ENCODE measurements around the gene ELF1. TPM values are rescaled to one million over a fixed set of nuclear protein-coding genes. Genes with fewer than 3 reads are reported as not detected.

The ELF1 gene
- total and polyA plus RNA-seq, 2 of the 4 experiments (the other 2 are of a cell fraction): 25.4 to 27.6 TPM

DNA sequence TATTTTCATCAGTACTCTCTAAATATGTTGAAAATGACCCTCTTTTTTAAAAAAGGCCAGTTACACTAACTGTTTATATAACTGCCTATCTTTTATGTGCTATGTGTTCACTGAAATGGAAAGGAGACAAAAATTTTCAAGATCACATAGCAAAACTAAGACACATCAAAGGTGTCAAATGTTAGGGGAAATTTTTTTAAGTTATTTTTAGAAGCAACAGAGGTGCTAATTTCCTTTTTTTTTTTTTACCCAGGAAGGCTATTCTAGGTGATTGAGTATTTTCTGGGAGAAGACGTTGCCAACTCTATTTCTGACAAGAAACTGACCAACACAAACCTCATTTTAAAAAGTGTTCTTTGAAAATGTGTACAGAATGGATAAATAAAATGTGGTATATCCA, 45.7 kb downstream of the ELF1 start:
- Histone ChIP-seq H3K4ac (ENCODE audit: low read depth, low read length) (no peak overlapping the region), H3K4me1 (ENCODE audit: control insufficient read depth, insufficient read depth, low read length) (peaks cover 3% of the 10 kb centered on the region), H3K9me1 (ENCODE audit: insufficient read depth, low read length) (peaks cover 2% of the 10 kb centered on the region; the same call in 1 of the 2 replicates), H3K18ac (ENCODE audit: low read depth, low read length) (no peak overlapping the region), H2BK5ac (ENCODE audit: low read depth, low read length, poor library complexity, severe bottlenecking) (no peak overlapping the region), H3K56ac (ENCODE audit: extremely low read depth, insufficient read depth, low read length) (no peak overlapping the region), H2BK120ac (ENCODE audit: low read depth, low read length) (no peak overlapping the region), H2AK9ac (replicated peaks; ENCODE audit: low read depth, low read length, poor library complexity) (no peak overlapping the region), H2AK5ac (ENCODE audit: low read depth, low read length) (no peak overlapping the region), H3K36me3 (ENCODE audit: control insufficient read depth, insufficient read depth, low read length) (no peaks in the 10 kb centered on the region), H3K79me1 (ENCODE audit: low read depth in 1 of 2, low read length in 2 of 2) (peaks cover 19 to 49% of the 10 kb centered on the region in 2 experiments), H4K5ac (ENCODE audit: low read depth, low read length) (no peak overlapping the region), H4K8ac (ENCODE audit: low read depth in 2 of 2, low read length in 2 of 2) (no peak overlapping the region), H3K9ac (ENCODE audit: low read depth, low read length) (no peak overlapping the region), H3K14ac (replicated peaks; ENCODE audit: low read depth, low read length) (no peak overlapping the region), H3K9me3 (ENCODE audit: control insufficient read depth, insufficient read depth, low read length) (no peaks in the 10 kb centered on the region), H3K27ac (ENCODE audit: insufficient read depth, low read length) (no peak overlapping the region), H4K91ac (ENCODE audit: insufficient read depth, low read depth, low read length) (no peak overlapping the region), H3K4me2 (ENCODE audit: low read depth, low read length) (no peak overlapping the region), H3K4me3 (ENCODE audit: insufficient read depth, low read depth, low read length) (no peak overlapping the region), H3K27me3 (ENCODE audit: control insufficient read depth, insufficient read depth, low read length) (no peaks in the 10 kb centered on the region), H2BK15ac (ENCODE audit: low read depth, low read length) (no peak overlapping the region), H2BK20ac (ENCODE audit: low read depth, low read length) (no peak overlapping the region), H4K20me1 (ENCODE audit: insufficient read depth, low read length) (peaks cover 15% of the 10 kb centered on the region), H3K23ac (ENCODE audit: low read depth, low read length) (no peak overlapping the region), H2AFZ (replicated peaks; ENCODE audit: low read length, poor library complexity) (no peak overlapping the region)
- in situ Hi-C loops (cut with MboI; ENCODE audit: low sequenced_read_pairs): no loop called here
- DNase-seq (no peak), ATAC-seq (ENCODE audit: low read depth) (no peak)
- ChIA-PET CTCF (no interaction called here), POLR2A (ENCODE audit: unreplicated experiment) (no interaction called here)
- TF ChIP-seq FOS (IDR thresholded peaks at IDR 0.05; ENCODE audit: low read depth, low read length) (no peak), CEBPB (IDR thresholded peaks at IDR 0.05; ENCODE audit: low read depth, low read length) (no peak), BHLHE40 (IDR thresholded peaks at IDR 0.05; ENCODE audit: low read depth, low read length) (no peak), CHD1 (IDR thresholded peaks at IDR 0.05; ENCODE audit: low read depth, low read length) (no peak), RCOR1 (IDR thresholded peaks at IDR 0.05; ENCODE audit: insufficient replicate concordance, low read length) (no peak), SMC3 (IDR thresholded peaks at IDR 0.05; ENCODE audit: low read depth, low read length) (no peak), RAD21 (IDR thresholded peaks at IDR 0.05; ENCODE audit: low read length) (no peak), MAFK (IDR thresholded peaks at IDR 0.05; ENCODE audit: low read depth, low read length) (no peak), NFE2L2 (IDR thresholded peaks at IDR 0.05; ENCODE audit: low read depth, low read length) (no peak), USF2 (IDR thresholded peaks at IDR 0.05; ENCODE audit: low read depth, low read length) (no peak), POLR2A (IDR thresholded peaks at IDR 0.05; ENCODE audit: low read depth, low read length) (no peak), RFX5 (IDR thresholded peaks at IDR 0.05; ENCODE audit: low read depth, low read length) (no peak), MXI1 (IDR thresholded peaks at IDR 0.05; ENCODE audit: borderline replicate concordance, low read depth, low read length) (no peak), MAZ (IDR thresholded peaks at IDR 0.05; ENCODE audit: borderline replicate concordance, low read depth, low read length) (no peak)
- TF ChIP-seq, protein P1, sequence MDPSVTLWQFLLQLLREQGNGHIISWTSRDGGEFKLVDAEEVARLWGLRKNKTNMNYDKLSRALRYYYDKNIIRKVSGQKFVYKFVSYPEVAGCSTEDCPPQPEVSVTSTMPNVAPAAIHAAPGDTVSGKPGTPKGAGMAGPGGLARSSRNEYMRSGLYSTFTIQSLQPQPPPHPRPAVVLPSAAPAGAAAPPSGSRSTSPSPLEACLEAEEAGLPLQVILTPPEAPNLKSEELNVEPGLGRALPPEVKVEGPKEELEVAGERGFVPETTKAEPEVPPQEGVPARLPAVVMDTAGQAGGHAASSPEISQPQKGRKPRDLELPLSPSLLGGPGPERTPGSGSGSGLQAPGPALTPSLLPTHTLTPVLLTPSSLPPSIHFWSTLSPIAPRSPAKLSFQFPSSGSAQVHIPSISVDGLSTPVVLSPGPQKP (IDR thresholded peaks at IDR 0.05; ENCODE audit: borderline replicate concordance, low read depth, low read length): no peak
- TF ChIP-seq, protein P2, sequence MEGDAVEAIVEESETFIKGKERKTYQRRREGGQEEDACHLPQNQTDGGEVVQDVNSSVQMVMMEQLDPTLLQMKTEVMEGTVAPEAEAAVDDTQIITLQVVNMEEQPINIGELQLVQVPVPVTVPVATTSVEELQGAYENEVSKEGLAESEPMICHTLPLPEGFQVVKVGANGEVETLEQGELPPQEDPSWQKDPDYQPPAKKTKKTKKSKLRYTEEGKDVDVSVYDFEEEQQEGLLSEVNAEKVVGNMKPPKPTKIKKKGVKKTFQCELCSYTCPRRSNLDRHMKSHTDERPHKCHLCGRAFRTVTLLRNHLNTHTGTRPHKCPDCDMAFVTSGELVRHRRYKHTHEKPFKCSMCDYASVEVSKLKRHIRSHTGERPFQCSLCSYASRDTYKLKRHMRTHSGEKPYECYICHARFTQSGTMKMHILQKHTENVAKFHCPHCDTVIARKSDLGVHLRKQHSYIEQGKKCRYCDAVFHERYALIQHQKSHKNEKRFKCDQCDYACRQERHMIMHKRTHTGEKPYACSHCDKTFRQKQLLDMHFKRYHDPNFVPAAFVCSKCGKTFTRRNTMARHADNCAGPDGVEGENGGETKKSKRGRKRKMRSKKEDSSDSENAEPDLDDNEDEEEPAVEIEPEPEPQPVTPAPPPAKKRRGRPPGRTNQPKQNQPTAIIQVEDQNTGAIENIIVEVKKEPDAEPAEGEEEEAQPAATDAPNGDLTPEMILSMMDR (conservative IDR thresholded peaks at IDR 0.05; ENCODE audit: low read depth, low read length): no peak
- dilution Hi-C loops (cut with HindIII; ENCODE audit: low sequenced_read_pairs, unreplicated experiment): no loop called here
- intact Hi-C loops (cut with micrococcal nuclease): loop anchor here (5.0 kb wide), 1 partner anchor 89 kb away; the partner anchor contains the start of gene WBP4
- WGBS, 2 experiments (ENCODE audit: extremely low coverage in 2 of 2, insufficient read length in 1 of 2): no CpG with 5 or more reads among the region's 1 CpG
- no TSS peak for BruUV-seq (replicated peaks)
